Panc1 (cell line): ENCODE measurements around the gene SLC25A46. TPM values are rescaled to one million over a fixed set of nuclear protein-coding genes. Genes with fewer than 3 reads are reported as not detected.
A peak's percentile ranks its signal among the peaks of the same experiment; 100 is the strongest.

Experiments used
- ATAC-seq: fragments of 200-7000 bp; cut with Tn5 transposase; 2 replicates; pipeline ENCODE4 v1.9.1; 2020; ENCODE audit warnings: mild to moderate bottlenecking, moderate library complexity
- BruUV-seq: library from RNA; stranded (reverse); fragments of 400-500 nt; replicated peaks from 2 replicates; lab custom pipeline; 2021; lab: Mats Ljungman, UMichigan
- CTCF ChIA-PET: fragments of 300-600 bp; sonication (Branson Sonifier 250); formaldehyde crosslinking; loops from one replicate; lab custom pipeline; 2022; ENCODE audit warnings: antibody characterized with exemption; lab: Charles Lee
- POLR2A ChIA-PET: fragments of 300-600 bp; sonication (Branson Sonifier 250); formaldehyde crosslinking; loops from one replicate; lab custom pipeline; 2022; ENCODE audit warnings: antibody characterized with exemption; lab: Charles Lee
- DNase-seq: peaks from one replicate; pipeline ENCODE4 v3.0.0-alpha.2; 2010; ENCODE audit warnings: low read depth, low spot score
- H3K27ac ChIP-seq: 2 replicates; pipeline ENCODE4 v1.5.1; 2011; ENCODE audit warnings: mild to moderate bottlenecking, low read length, inconsistent platforms
- H3K27me3 ChIP-seq: fragments of 200-500 bp; sonication (Bioruptor generic); 2 replicates; pipeline ENCODE4 v1.6.0; 2014; ENCODE audit warnings: low read length, inconsistent platforms; ENCODE audit not compliant: control insufficient read depth, insufficient read depth
- H3K36me3 ChIP-seq: fragments of 200-500 bp; sonication (Bioruptor generic); 2 replicates; pipeline ENCODE4 v1.5.1; 2014; ENCODE audit warnings: inconsistent platforms, mild to moderate bottlenecking, low read length, moderate library complexity; ENCODE audit not compliant: control insufficient read depth, insufficient read depth
- H3K4me1 ChIP-seq: 2 replicates; pipeline ENCODE4 v1.5.1; 2011; ENCODE audit warnings: inconsistent platforms, mild to moderate bottlenecking, low read length, moderate library complexity; ENCODE audit not compliant: control insufficient read depth, insufficient read depth
- H3K4me3 ChIP-seq, 2 experiments: 2 replicates each; pipeline ENCODE4 v1.5.1; 2011 to 2012; ENCODE audit warnings: low read depth in 2 of 2, low read length in 2 of 2, mild to moderate bottlenecking in 2 of 2, inconsistent platforms in 1 of 2, moderate library complexity in 1 of 2
- H3K9me3 ChIP-seq: fragments of 200-500 bp; sonication (Bioruptor generic); 2 replicates; pipeline ENCODE4 v1.5.1; 2014; ENCODE audit warnings: low read depth, mild to moderate bottlenecking, inconsistent platforms, low read length, moderate library complexity; ENCODE audit not compliant: control insufficient read depth, insufficient read depth
- CTCF ChIP-seq: fragments of 450-650 bp; IDR thresholded peaks from 2 replicates; pipeline ENCODE4 v1.5.1; 2017; ENCODE audit warnings: mild to moderate bottlenecking
- POLR2AphosphoS5 ChIP-seq: IDR thresholded peaks from 2 replicates; pipeline ENCODE4 v1.6.1; 2012; ENCODE audit warnings: mild to moderate bottlenecking, low read depth, low read length, moderate library complexity
- REST ChIP-seq, 2 experiments: IDR thresholded peaks; 2 replicates each; pipeline ENCODE4 v1.6.1; 2011 to 2012; ENCODE audit warnings: low read depth in 2 of 2, control low read depth in 1 of 2, low read length in 1 of 2, mild to moderate bottlenecking in 1 of 2, moderate library complexity in 1 of 2; ENCODE audit not compliant: insufficient read depth in 1 of 2
- SIN3A ChIP-seq: IDR thresholded peaks from 2 replicates; pipeline ENCODE4 v1.6.1; 2012; ENCODE audit warnings: low read depth, mild to moderate bottlenecking, low read length, moderate library complexity, borderline replicate concordance; ENCODE audit not compliant: insufficient read depth
- TCF7L2 ChIP-seq: IDR thresholded peaks from 2 replicates; pipeline ENCODE4 v1.6.1; 2011; ENCODE audit warnings: mild to moderate bottlenecking, low read depth, low read length, inconsistent platforms
- in situ Hi-C: cut with HindIII; loops from 2 replicates; pipeline ENCODE4 v1.10.0; 2016; ENCODE audit warnings: low sequenced_read_pairs, low pct_unique_long_range_greater_than_20kb
- intact Hi-C: fragments of 100-400 bp; cut with micrococcal nuclease; formaldehyde crosslinking; loops from one replicate; pipeline ENCODE4 v1.10.0; 2022; ENCODE audit not compliant: unreplicated experiment
- total RNA-seq: library from RNA; stranded (reverse); gene quantifications from one replicate; pipeline ENCODE4 v1.2.1, GENCODE V29; 2021; ENCODE audit not compliant: unreplicated experiment

The SLC25A46 gene
- total RNA-seq, 1 experiment from 2014 or later: 34.5 TPM

- no peak overlapping the region for H3K27ac ChIP-seq
- H3K4me1 ChIP-seq: no peaks in the 10 kb centered on the region
- in situ Hi-C loops: no loop called here
- H3K36me3 ChIP-seq: 0 out of 2 replicates have a peak, but pooled peaks cover 4% of the 10 kb centered on the region
- ATAC-seq: no peak
- no peak for DNase-seq
- H3K4me3 ChIP-seq: no peak overlapping the region
- BruUV-seq: no TSS peak
- CTCF ChIA-PET: no interaction called here
- TF ChIP-seq CTCF (no peak), REST (IDR thresholded peaks at IDR 0.05; ENCODE audit: insufficient read depth in 1 of 2, low read depth in 2 of 2, low read length in 1 of 2) (no peak), SIN3A (no peak), TCF7L2 (no peak), POLR2AphosphoS5 (no peak)
- intact Hi-C loops: loop anchor here (10.0 kb wide), 2 partner anchors 341 to 521 kb away; partner anchors contain the start of gene WDR36
- POLR2A ChIA-PET: no interaction called here
- no peaks in the 10 kb centered on the region for H3K27me3 ChIP-seq
- no peaks in the 10 kb centered on the region for H3K9me3 ChIP-seq
Measured at GRCh38 chr5:110754181-110754580, 15.4 kb downstream of the SLC25A46 start.

- Histone ChIP-seq H3K4me1 (no peaks in the 10 kb centered on the region), H3K27ac (no peak overlapping the region), H3K4me3 (no peak overlapping the region), H3K9me3 (no peaks in the 10 kb centered on the region), H3K27me3 (no peaks in the 10 kb centered on the region), H3K36me3 (0 out of 2 replicates have a peak, but pooled peaks cover 7% of the 10 kb centered on the region)
- CTCF ChIA-PET: interaction anchor here (1.0 kb wide), 1 partner anchor 59 kb away, joined by 3 read pairs; no protein-coding TSS in a partner anchor
- TF ChIP-seq POLR2AphosphoS5: no peak
- TF ChIP-seq CTCF: peak; percentile 69; the same call in 1 of the 2 replicates
- no peak for TF ChIP-seq SIN3A
- ATAC-seq (no peak), DNase-seq (peak; percentile 46)
- no TSS peak for BruUV-seq
- in situ Hi-C loops (no loop called here), intact Hi-C loops (loop anchor here (5.0 to 10.0 kb wide), 3 partner anchors 305 to 518 kb away; partner anchors contain the start of gene WDR36)
- POLR2A ChIA-PET: no interaction called here
Measured at GRCh38 chr5:110757118-110757729, 18.4 kb downstream of the SLC25A46 start.
